Fibroblast of lung (primary cell): ENCODE data around the gene TMC2. TPM values are rescaled to one million over a fixed set of nuclear protein-coding genes. Genes with fewer than 3 reads are reported as not detected.

ENCODE experiments used
- DNase-seq, 2 donors: peaks; one replicate each; pipeline versions ENCODE4 v3.0.0 to v3.0.0-alpha.2; 2010; ENCODE audit warnings: low read depth in 2 of 2
- H2AFZ ChIP-seq: 2 replicates; pipeline ENCODE4 v1.5.1; 2012; ENCODE audit warnings: low read length, control low read depth, inconsistent platforms
- H3K27ac ChIP-seq: 2 replicates; pipeline ENCODE4 v1.5.1; 2011; ENCODE audit warnings: low read length, control low read depth; ENCODE audit not compliant: insufficient read depth
- H3K27me3 ChIP-seq: 2 replicates; pipeline ENCODE4 v1.5.1; 2011; ENCODE audit warnings: mild to moderate bottlenecking, low read length; ENCODE audit not compliant: control insufficient read depth, insufficient read depth
- H3K36me3 ChIP-seq: 2 replicates; pipeline ENCODE4 v1.5.1; 2011; ENCODE audit warnings: low read length; ENCODE audit not compliant: control insufficient read depth, insufficient read depth
- H3K4me1 ChIP-seq: 2 replicates; pipeline ENCODE4 v1.5.1; 2011; ENCODE audit warnings: low read length; ENCODE audit not compliant: control insufficient read depth, insufficient read depth; ENCODE audit errors: extremely low read depth
- H3K4me2 ChIP-seq: 2 replicates; pipeline ENCODE4 v1.5.1; 2011; ENCODE audit warnings: low read length, control low read depth; ENCODE audit not compliant: insufficient read depth; ENCODE audit errors: extremely low read depth
- H3K4me3 ChIP-seq, 4 experiments: fragments of 200-600 bp in 1 of 4; sonication (generic) in 1 of 4; replicated peaks in 1 of 4; 2 replicates each; pipeline ENCODE4 v1.5.1; 2011 to 2016; ENCODE audit warnings: low read length in 4 of 4, low read depth in 3 of 4, mild to moderate bottlenecking in 3 of 4, control low read depth in 2 of 4, inconsistent platforms in 1 of 4, mixed read lengths in 1 of 4; ENCODE audit not compliant: insufficient read depth in 1 of 4; ENCODE audit errors: control extremely low read depth in 1 of 4
- H3K79me2 ChIP-seq: 2 replicates; pipeline ENCODE4 v1.5.1; 2012; ENCODE audit warnings: mild to moderate bottlenecking, low read length, inconsistent platforms; ENCODE audit not compliant: control insufficient read depth, insufficient read depth
- H3K9ac ChIP-seq: 2 replicates; pipeline ENCODE4 v1.5.1; 2011; ENCODE audit warnings: mild to moderate bottlenecking, low read length, control low read depth; ENCODE audit not compliant: insufficient read depth
- H3K9me3 ChIP-seq: 2 replicates; pipeline ENCODE4 v1.5.1; 2012; ENCODE audit warnings: low read depth, low read length; ENCODE audit not compliant: control insufficient read depth, insufficient read depth
- H4K20me1 ChIP-seq: 2 replicates; pipeline ENCODE4 v1.5.1; 2011; ENCODE audit warnings: low read length; ENCODE audit not compliant: control insufficient read depth, insufficient read depth; ENCODE audit errors: extremely low read depth
- CTCF ChIP-seq, 2 donors: IDR thresholded peaks in 1 of 2; conservative IDR thresholded peaks in 1 of 2; 1 replicate in 1 of 2; 2 replicates in 1 of 2; pipeline ENCODE4 v1.5.1; 2011 to 2012; ENCODE audit warnings: low read length in 2 of 2, control low read depth in 1 of 2, inconsistent platforms in 1 of 2, low read depth in 1 of 2, mild to moderate bottlenecking in 1 of 2
- EZH2 ChIP-seq: IDR thresholded peaks from 2 replicates; pipeline ENCODE4 v1.5.1; 2012; ENCODE audit warnings: low read length, control low read depth, mild to moderate bottlenecking; ENCODE audit errors: missing control alignments
- polyA plus RNA-seq, 2 donors: library from polyadenylated mRNA; depleted of rRNA in 1 of 2; stranded (reverse) in 1 of 2; unstranded in 1 of 2; fragments of >200 nt; gene quantifications; 2 replicates each; pipeline ENCODE4 v1.2.1, GENCODE V29; 2011 to 2012; ENCODE audit warnings: missing spikeins in 1 of 2
- total RNA-seq: library from RNA; depleted of rRNA; stranded (reverse); fragments of >200 nt; gene quantifications from 2 replicates; pipeline ENCODE4 v1.2.1, GENCODE V29; 2014

TMC2 gene
- total and polyA plus RNA-seq, 2 donors (not counting 1 experiment from before 2014, with no cell fraction given): under 0.01 TPM; not detected in 1

GRCh38 chr20:2654384-2654822, 118.0 kb downstream of the TMC2 start:
- DNase-seq: no peak
- Histone ChIP-seq H3K36me3 (peaks cover 39% of the 10 kb centered on the region), H3K9me3 (no peaks in the 10 kb centered on the region), H3K4me3 (peak overlapping the region; percentile 74 to 100 (median 93)), H3K27me3 (no peaks in the 10 kb centered on the region), H2AFZ (no peak overlapping the region), H3K4me2 (peak overlapping the region; percentile 89), H3K27ac (peak overlapping the region; percentile 29), H4K20me1 (peaks cover 4% of the 10 kb centered on the region), H3K79me2 (peaks cover 42% of the 10 kb centered on the region), H3K4me1 (peaks cover 8% of the 10 kb centered on the region), H3K9ac (no peak overlapping the region)
- no peak for TF ChIP-seq CTCF (conservative IDR thresholded peaks at IDR 0.05 in 1 of 2, IDR thresholded peaks at IDR 0.05 in 1 of 2; ENCODE audit: low read depth in 1 of 2, low read length in 2 of 2)
- no peak for TF ChIP-seq EZH2

GRCh38 chr20:2654831-2655230, 118.5 kb downstream of the TMC2 start:
- peaks cover 42% of the 10 kb centered on the region for H3K79me2 ChIP-seq
- H3K9me3 ChIP-seq: no peaks in the 10 kb centered on the region
- no peaks in the 10 kb centered on the region for H3K27me3 ChIP-seq
- H3K36me3 ChIP-seq: peaks cover 39% of the 10 kb centered on the region
- TF ChIP-seq EZH2 (no peak), CTCF (conservative IDR thresholded peaks at IDR 0.05 in 1 of 2, IDR thresholded peaks at IDR 0.05 in 1 of 2; ENCODE audit: low read depth in 1 of 2, low read length in 2 of 2) (no peak)
- no peak overlapping the region for H2AFZ ChIP-seq
- H3K4me1 ChIP-seq: peaks cover 8% of the 10 kb centered on the region
- peak overlapping the region; percentile 29 for H3K27ac ChIP-seq
- DNase-seq: no peak
- H3K4me2 ChIP-seq: peak overlapping the region; percentile 89
- peak overlapping the region in 2 of 4 experiments; percentile 74 to 96 for H3K4me3 ChIP-seq
- peaks cover 4% of the 10 kb centered on the region for H4K20me1 ChIP-seq
- no peak overlapping the region for H3K9ac ChIP-seq

- peaks cover 42% of the 10 kb centered on the region for H3K79me2 ChIP-seq
- TF ChIP-seq EZH2 (no peak), CTCF (conservative IDR thresholded peaks at IDR 0.05 in 1 of 2, IDR thresholded peaks at IDR 0.05 in 1 of 2; ENCODE audit: low read depth in 1 of 2, low read length in 2 of 2) (no peak)
- H3K9ac ChIP-seq: no peak overlapping the region
These were observed 119.2 kb downstream of the TMC2 start for GRCh38 chr20:2655331-2656116.

More at GRCh38 chr20:2655331-2656116, 119.2 kb downstream of the TMC2 start:
- Histone ChIP-seq H3K27me3 (no peaks in the 10 kb centered on the region), H3K36me3 (peaks cover 43% of the 10 kb centered on the region), H3K27ac (no peak overlapping the region), H3K4me3 (no peak overlapping the region), H2AFZ (no peak overlapping the region), H3K4me1 (peaks cover 8% of the 10 kb centered on the region), H3K9me3 (no peaks in the 10 kb centered on the region), H3K4me2 (no peak overlapping the region), H4K20me1 (peaks cover 4% of the 10 kb centered on the region)
- DNase-seq: no peak
